K562 (cell line): ENCODE measurements around the gene IL17REL. TPM values are rescaled to one million over a fixed set of nuclear protein-coding genes. Genes with fewer than 3 reads are reported as not detected.

Experiments used
- ATAC-seq: fragments of 200-7000 bp; cut with Tn5 transposase; 3 replicates; pipeline ENCODE4 v1.9.1; 2020; ENCODE audit warnings: moderate library complexity
- BruUV-seq: library from RNA; stranded (reverse); fragments of 400-500 nt; replicated peaks from 2 replicates; lab custom pipeline; 2021; lab: Mats Ljungman, UMichigan
- CTCF ChIA-PET: fragments of 300-600 bp; formaldehyde crosslinking; extraction: SDS; loops from one replicate; lab custom pipeline; 2021; ENCODE audit warnings: low intra/inter-chr PET ratio; lab: Yijun Ruan, JAX
- POLR2A ChIA-PET: fragments of 300-600, 350-650 bp; sonication (Branson Sonifier 250); formaldehyde crosslinking; extraction: SDS; loops from one replicate; lab custom pipeline; 2021; ENCODE audit warnings: antibody characterized with exemption, inconsistent platforms; lab: Yijun Ruan, JAX
- DNase-seq, 4 experiments: peaks; one replicate each; pipeline versions ENCODE4 v3.0.0 to v3.0.0-alpha.2; 2011 to 2018; ENCODE audit warnings: low spot score in 3 of 4, mixed read lengths in 3 of 4; ENCODE audit errors: extremely low read depth in 1 of 4
- FAIRE-seq: peaks from 2 replicates; lab custom pipeline; 2011; peaks lifted over from hg19 to GRCh38; lab: Jason Lieb, UNC
- H2AFZ ChIP-seq: 2 replicates; pipeline ENCODE4 v1.6.0; 2011; ENCODE audit warnings: low read depth, low read length, control low read depth, inconsistent platforms
- H3K27ac ChIP-seq: fragments of 200-600 bp; 3 replicates; pipeline ENCODE4 v1.8.0; 2011; ENCODE audit warnings: low read depth, mild to moderate bottlenecking, control low read depth, inconsistent platforms, low read length, moderate library complexity, mixed read lengths; ENCODE audit errors: extremely low read depth
- H3K27me3 ChIP-seq, 2 experiments: fragments of 300-600 bp in 1 of 2; 2 replicates in 1 of 2; 3 replicates in 1 of 2; pipeline versions ENCODE4 v1.6.0 to v1.8.0; 2011; ENCODE audit warnings: inconsistent platforms in 2 of 2, low read length in 2 of 2, mild to moderate bottlenecking in 1 of 2, mixed read lengths in 1 of 2, moderate library complexity in 1 of 2; ENCODE audit not compliant: control insufficient read depth in 2 of 2, insufficient read depth in 2 of 2
- H3K36me3 ChIP-seq: fragments of 300-600 bp; 3 replicates; pipeline ENCODE4 v1.8.0; 2011; ENCODE audit warnings: mild to moderate bottlenecking, low read length, inconsistent platforms; ENCODE audit not compliant: control insufficient read depth, insufficient read depth
- H3K4me1 ChIP-seq, 2 experiments: fragments of 200-600 bp in 1 of 2; replicated peaks in 1 of 2; 2 replicates in 1 of 2; 3 replicates in 1 of 2; pipeline versions ENCODE4 v1.5.1 to v1.8.0; 2011; ENCODE audit warnings: inconsistent platforms in 2 of 2, low read length in 2 of 2, mild to moderate bottlenecking in 1 of 2, mixed read lengths in 1 of 2, moderate library complexity in 1 of 2; ENCODE audit not compliant: control insufficient read depth in 2 of 2, insufficient read depth in 2 of 2
- H3K4me2 ChIP-seq: 2 replicates; pipeline ENCODE4 v1.6.1; 2011; ENCODE audit warnings: low read length, control low read depth, inconsistent platforms, mixed read lengths; ENCODE audit not compliant: insufficient read depth
- H3K4me3 ChIP-seq: fragments of 200-600 bp; sonication (generic), shearing (Covaris generic); 2 replicates; pipeline ENCODE4 v1.5.1; 2016; ENCODE audit warnings: control low read depth, inconsistent platforms
- H3K79me2 ChIP-seq: fragments of 200-600 bp; 3 replicates; pipeline ENCODE4 v1.8.0; 2011; ENCODE audit warnings: low read length, inconsistent platforms; ENCODE audit not compliant: control insufficient read depth, insufficient read depth
- H3K9ac ChIP-seq, 2 experiments: 2 replicates each; pipeline versions ENCODE4 v1.6.0 to v1.6.1; 2011; ENCODE audit warnings: low read depth in 2 of 2, low read length in 2 of 2, control low read depth in 1 of 2, inconsistent platforms in 1 of 2, mild to moderate bottlenecking in 1 of 2, mixed read lengths in 1 of 2; ENCODE audit not compliant: insufficient read depth in 1 of 2
- H3K9me1 ChIP-seq: one replicate; pipeline ENCODE4 v1.6.0; 2011; ENCODE audit warnings: inconsistent platforms, mild to moderate bottlenecking, low read length, moderate library complexity; ENCODE audit not compliant: control insufficient read depth, insufficient read depth
- H3K9me3 ChIP-seq: replicated peaks from 2 replicates; pipeline ENCODE4 v1.5.1; 2011; ENCODE audit warnings: low read depth, low read length, inconsistent platforms; ENCODE audit not compliant: control insufficient read depth, insufficient read depth
- H4K20me1 ChIP-seq: replicated peaks from 2 replicates; pipeline ENCODE4 v1.6.1; 2011; ENCODE audit warnings: low read length, inconsistent platforms, mixed read lengths; ENCODE audit not compliant: control insufficient read depth, insufficient read depth
- RUNX1 ChIP-seq: sonication (generic); IDR thresholded peaks from 2 replicates; pipeline ENCODE4 v1.6.1; 2016; ENCODE audit warnings: antibody characterized with exemption, low read depth
- WGBS: fragments of 100-300 bp; shearing (Covaris generic); methylation state at CpG from one replicate; pipeline ENCODE4 v1.1.6; 2016; ENCODE audit warnings: low coverage, mixed read lengths; ENCODE audit not compliant: insufficient coverage; ENCODE audit errors: missing lambda C conversion rate; 5-methylcytosine and 5-hydroxymethylcytosine counted together
- in situ Hi-C: fragments of 300-500 bp; cut with MboI; formaldehyde crosslinking; loops from 4 replicates; pipeline ENCODE4 v1.15.0; 2018; ENCODE audit warnings: inconsistent platforms, mixed read lengths
- intact Hi-C: fragments of 100-400 bp; cut with micrococcal nuclease; formaldehyde crosslinking; loops from 2 replicates; pipeline ENCODE4 v1.14.2; 2022
- polyA plus RNA-seq, 8 experiments: library from polyadenylated mRNA; depleted of rRNA in 4 of 8; stranded (reverse) in 5 of 8; unstranded in 3 of 8; fragments of >200 nt; fragmentation: Nextera tagmentation in 2 of 8; fragmentation: Illumina TruSeq in 1 of 8; extraction: Ambion mirVana in 2 of 8; extraction: Trizol in 1 of 8; gene quantifications; 2 replicates each; pipeline versions ENCODE4 v1.2.1 to v1.2.3, GENCODE V29; 2011 to 2014; ENCODE audit warnings: inconsistent platforms in 1 of 8, missing spikeins in 1 of 8
- total RNA-seq, 7 experiments: library from RNA; depleted of rRNA in 6 of 7; stranded (reverse); fragments of >200 nt in 6 of 7; fragmentation: Illumina TruSeq in 2 of 7; extraction: Trizol in 2 of 7; gene quantifications; 2 replicates each; pipeline versions ENCODE4 v1.2.1 to v1.2.3, GENCODE V29; 2011 to 2021; ENCODE audit warnings: low replicate concordance in 1 of 7
- TF ChIP-seq, protein P1 (sequence below): sonication (generic); formaldehyde crosslinking; IDR thresholded peaks from 2 replicates; pipeline ENCODE4 v1.8.1; 2023; ENCODE audit warnings: missing genetic modification reagents, mild to moderate bottlenecking, borderline replicate concordance
- TF ChIP-seq, protein P2 (sequence below): fragments of 450-650 bp; formaldehyde crosslinking; IDR thresholded peaks from 2 replicates; pipeline ENCODE4 v1.4.0; 2022; ENCODE audit warnings: mild to moderate bottlenecking, moderate library complexity

The IL17REL gene
- total and polyA plus RNA-seq, 9 of the 15 experiments (the other 6 are each of a cell fraction or from before 2014, with no cell fraction given), result 0.05 to 0.42 (median 0.11) TPM; not detected in 4

DNA sequence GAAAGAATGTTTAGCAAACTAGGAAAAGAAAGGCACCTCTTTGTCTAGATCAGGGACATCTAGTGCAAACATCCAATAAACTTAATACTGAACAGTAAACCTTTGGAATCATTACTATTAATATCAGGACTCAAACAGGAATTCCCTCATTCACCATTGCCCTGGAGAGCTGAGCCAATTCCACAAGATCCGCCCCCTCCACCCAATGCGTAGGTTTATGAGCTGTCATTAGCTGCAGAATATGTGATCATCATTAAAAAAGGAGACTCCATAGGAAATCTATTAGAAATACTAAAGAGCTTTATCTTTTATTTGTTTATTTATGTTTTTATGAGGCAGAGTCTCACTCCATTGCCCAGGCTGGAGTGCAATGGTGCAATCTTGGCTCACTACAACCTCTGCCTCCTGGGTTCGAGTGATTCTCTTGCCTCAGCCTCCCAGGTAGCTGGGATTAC lies 5.5 kb downstream of the IL17REL start (continued):
- no peak for TF ChIP-seq RUNX1

DNA sequence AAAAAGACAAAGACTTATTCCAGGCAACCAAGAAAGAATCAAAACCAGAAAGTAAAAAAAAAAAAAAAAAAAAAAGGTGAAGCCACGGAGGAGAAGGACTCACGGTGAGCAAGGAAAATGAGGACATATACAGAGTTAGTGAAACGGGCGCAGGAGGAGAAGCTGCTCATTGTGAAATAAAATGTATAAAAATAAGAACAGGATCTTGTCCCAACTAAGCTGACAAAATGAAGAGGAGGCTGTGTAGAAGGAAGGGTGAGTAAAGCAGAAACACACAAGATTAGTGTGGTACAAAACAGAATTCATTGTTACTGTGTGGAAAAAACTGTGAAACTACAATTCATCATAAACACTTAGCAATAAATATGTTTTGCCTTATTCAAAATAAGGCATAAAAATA lies 7.6 kb downstream of the IL17REL start:
- Histone ChIP-seq H3K9ac (no peak overlapping the region), H3K9me3 (no peaks in the 10 kb centered on the region), H4K20me1 (no peaks in the 10 kb centered on the region), H3K9me1 (no peaks in the 10 kb centered on the region), H3K4me3 (no peak overlapping the region), H3K36me3 (no peaks in the 10 kb centered on the region), H2AFZ (no peak overlapping the region), H3K4me2 (no peak overlapping the region)
- no TSS peak for BruUV-seq
- CTCF ChIA-PET, result no interaction called here
- WGBS, result 63% methylated on average over 2 of the region's 4 CpGs
- in situ Hi-C loops, result no loop called here
- TF ChIP-seq, protein P1, sequence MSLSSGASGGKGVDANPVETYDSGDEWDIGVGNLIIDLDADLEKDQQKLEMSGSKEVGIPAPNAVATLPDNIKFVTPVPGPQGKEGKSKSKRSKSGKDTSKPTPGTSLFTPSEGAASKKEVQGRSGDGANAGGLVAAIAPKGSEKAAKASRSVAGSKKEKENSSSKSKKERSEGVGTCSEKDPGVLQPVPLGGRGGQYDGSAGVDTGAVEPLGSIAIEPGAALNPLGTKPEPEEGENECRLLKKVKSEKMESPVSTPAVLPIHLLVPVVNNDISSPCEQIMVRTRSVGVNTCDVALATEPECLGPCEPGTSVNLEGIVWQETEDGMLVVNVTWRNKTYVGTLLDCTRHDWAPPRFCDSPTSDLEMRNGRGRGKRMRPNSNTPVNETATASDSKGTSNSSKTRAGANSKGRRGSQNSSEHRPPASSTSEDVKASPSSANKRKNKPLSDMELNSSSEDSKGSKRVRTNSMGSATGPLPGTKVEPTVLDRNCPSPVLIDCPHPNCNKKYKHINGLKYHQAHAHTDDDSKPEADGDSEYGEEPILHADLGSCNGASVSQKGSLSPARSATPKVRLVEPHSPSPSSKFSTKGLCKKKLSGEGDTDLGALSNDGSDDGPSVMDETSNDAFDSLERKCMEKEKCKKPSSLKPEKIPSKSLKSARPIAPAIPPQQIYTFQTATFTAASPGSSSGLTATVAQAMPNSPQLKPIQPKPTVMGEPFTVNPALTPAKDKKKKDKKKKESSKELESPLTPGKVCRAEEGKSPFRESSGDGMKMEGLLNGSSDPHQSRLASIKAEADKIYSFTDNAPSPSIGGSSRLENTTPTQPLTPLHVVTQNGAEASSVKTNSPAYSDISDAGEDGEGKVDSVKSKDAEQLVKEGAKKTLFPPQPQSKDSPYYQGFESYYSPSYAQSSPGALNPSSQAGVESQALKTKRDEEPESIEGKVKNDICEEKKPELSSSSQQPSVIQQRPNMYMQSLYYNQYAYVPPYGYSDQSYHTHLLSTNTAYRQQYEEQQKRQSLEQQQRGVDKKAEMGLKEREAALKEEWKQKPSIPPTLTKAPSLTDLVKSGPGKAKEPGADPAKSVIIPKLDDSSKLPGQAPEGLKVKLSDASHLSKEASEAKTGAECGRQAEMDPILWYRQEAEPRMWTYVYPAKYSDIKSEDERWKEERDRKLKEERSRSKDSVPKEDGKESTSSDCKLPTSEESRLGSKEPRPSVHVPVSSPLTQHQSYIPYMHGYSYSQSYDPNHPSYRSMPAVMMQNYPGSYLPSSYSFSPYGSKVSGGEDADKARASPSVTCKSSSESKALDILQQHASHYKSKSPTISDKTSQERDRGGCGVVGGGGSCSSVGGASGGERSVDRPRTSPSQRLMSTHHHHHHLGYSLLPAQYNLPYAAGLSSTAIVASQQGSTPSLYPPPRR (CRISPR knock-in tag), result no peak
- TF ChIP-seq, protein P2, sequence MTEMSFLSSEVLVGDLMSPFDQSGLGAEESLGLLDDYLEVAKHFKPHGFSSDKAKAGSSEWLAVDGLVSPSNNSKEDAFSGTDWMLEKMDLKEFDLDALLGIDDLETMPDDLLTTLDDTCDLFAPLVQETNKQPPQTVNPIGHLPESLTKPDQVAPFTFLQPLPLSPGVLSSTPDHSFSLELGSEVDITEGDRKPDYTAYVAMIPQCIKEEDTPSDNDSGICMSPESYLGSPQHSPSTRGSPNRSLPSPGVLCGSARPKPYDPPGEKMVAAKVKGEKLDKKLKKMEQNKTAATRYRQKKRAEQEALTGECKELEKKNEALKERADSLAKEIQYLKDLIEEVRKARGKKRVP (CRISPR knock-in tag), result no peak
- TF ChIP-seq, all 486 proteins: peak for 0
- ATAC-seq, result no peak
- H3K4me1 ChIP-seq, result peaks cover 0 to 31% of the 10 kb centered on the region in 2 experiments; a peak in 3 of 5 replicates
- no peaks in the 10 kb centered on the region for H3K27me3 ChIP-seq
- no peaks in the 10 kb centered on the region for H3K79me2 ChIP-seq
- POLR2A ChIA-PET, result no interaction called here
- FAIRE-seq, result no peak
- no peak overlapping the region for H3K27ac ChIP-seq
- intact Hi-C loops, result no loop called here
- no peak for DNase-seq
